SK-N-SH (cell line): ENCODE measurements around the gene NDFIP1. TPM values are rescaled to one million over a fixed set of nuclear protein-coding genes. Genes with fewer than 3 reads are reported as not detected.

ENCODE experiments used
- CTCF ChIA-PET: fragments of 300-600, 350-600 bp; formaldehyde crosslinking; extraction: SDS; loops from one replicate; lab custom pipeline; 2021; lab: Yijun Ruan, JAX
- POLR2A ChIA-PET: fragments of 350-600 bp; sonication (Branson Sonifier 250); formaldehyde crosslinking; extraction: SDS; loops from one replicate; lab custom pipeline; 2020; ENCODE audit warnings: antibody characterized with exemption, inconsistent platforms; lab: Yijun Ruan, JAX
- DNase-seq: peaks from one replicate; pipeline ENCODE4 v3.0.0; 2012
- H2AFZ ChIP-seq: fragments of 200-600 bp; sonication (generic); 2 replicates; pipeline ENCODE4 v1.8.1; 2016; ENCODE audit warnings: antibody characterized with exemption, mild to moderate bottlenecking, low read depth
- H3F3A ChIP-seq: fragments of 200-600 bp; sonication (generic); replicated peaks from 2 replicates; pipeline ENCODE3; 2016; ENCODE audit warnings: antibody characterized with exemption, mild to moderate bottlenecking; ENCODE audit not compliant: insufficient read depth
- H3K27ac ChIP-seq, 2 experiments: fragments of 200-500 bp in 1 of 2; fragments of 200-600 bp in 1 of 2; sonication (Bioruptor generic) in 1 of 2; sonication (generic), shearing (Covaris generic) in 1 of 2; 2 replicates each; pipeline versions ENCODE4 v1.5.1 to v1.6.1; 2014 to 2016; ENCODE audit warnings: low read depth in 2 of 2, inconsistent platforms in 1 of 2, low read length in 1 of 2, mild to moderate bottlenecking in 1 of 2, mixed read lengths in 1 of 2
- H3K27me3 ChIP-seq: fragments of 200-600 bp; sonication (generic), shearing (Covaris generic); 2 replicates; pipeline ENCODE4 v1.6.1; 2016; ENCODE audit warnings: mixed run types; ENCODE audit not compliant: insufficient read depth
- H3K36me3 ChIP-seq, 2 experiments: fragments of 200-500 bp in 1 of 2; fragments of 200-600 bp in 1 of 2; sonication (Bioruptor generic) in 1 of 2; sonication (generic) in 1 of 2; replicated peaks in 1 of 2; 2 replicates each; pipeline versions ENCODE3 to v1.5.1; 2014 to 2016; ENCODE audit warnings: low read length in 1 of 2, mild to moderate bottlenecking in 1 of 2; ENCODE audit not compliant: insufficient read depth in 2 of 2, control insufficient read depth in 1 of 2
- H3K4me1 ChIP-seq, 2 experiments: fragments of 200-500 bp in 1 of 2; fragments of 200-600 bp in 1 of 2; sonication (Bioruptor generic) in 1 of 2; sonication (generic), shearing (Covaris generic) in 1 of 2; 2 replicates each; pipeline versions ENCODE4 v1.5.1 to v1.6.1; 2014 to 2016; ENCODE audit warnings: low read depth in 1 of 2, low read length in 1 of 2, mixed run types in 1 of 2; ENCODE audit not compliant: insufficient read depth in 2 of 2, control insufficient read depth in 1 of 2
- H3K4me2 ChIP-seq: fragments of 200-600 bp; sonication (generic), shearing (Covaris generic); 2 replicates; pipeline ENCODE4 v1.6.1; 2017; ENCODE audit warnings: mixed run types
- H3K4me3 ChIP-seq, 2 experiments: fragments of 200-500 bp in 1 of 2; fragments of 200-600 bp in 1 of 2; sonication (Bioruptor generic) in 1 of 2; sonication (generic), shearing (Covaris generic) in 1 of 2; 2 replicates each; pipeline versions ENCODE4 v1.5.1 to v1.8.1; 2014 to 2016; ENCODE audit warnings: low read depth in 2 of 2, inconsistent platforms in 1 of 2, low read length in 1 of 2, mild to moderate bottlenecking in 1 of 2, mixed read lengths in 1 of 2, moderate library complexity in 1 of 2
- H3K79me2 ChIP-seq: fragments of 200-600 bp; sonication (generic); 2 replicates; pipeline ENCODE4 v1.8.1; 2017; ENCODE audit warnings: mild to moderate bottlenecking; ENCODE audit not compliant: insufficient read depth
- H3K9ac ChIP-seq: fragments of 200-600 bp; sonication (generic); 2 replicates; pipeline ENCODE4 v1.6.1; 2017; ENCODE audit warnings: mixed run types
- H3K9me2 ChIP-seq: fragments of 200-600 bp; sonication (generic); 2 replicates; pipeline ENCODE4 v1.6.1; 2017; ENCODE audit warnings: mixed run types
- H3K9me3 ChIP-seq: fragments of 200-600 bp; sonication (generic); 2 replicates; pipeline ENCODE4 v1.6.1; 2017; ENCODE audit warnings: mixed run types, mild to moderate bottlenecking, moderate library complexity
- H4K20me1 ChIP-seq: fragments of 200-600 bp; sonication (generic); 2 replicates; pipeline ENCODE4 v1.6.1; 2017; ENCODE audit warnings: mild to moderate bottlenecking, mixed run types; ENCODE audit not compliant: insufficient read depth
- CHD2 ChIP-seq: fragments of 150-350 bp; IDR thresholded peaks from 2 replicates; pipeline ENCODE4 v1.6.1; 2018; ENCODE audit warnings: low read length; ENCODE audit not compliant: partially characterized antibody
- EP300 ChIP-seq, 2 experiments: IDR thresholded peaks; 2 replicates each; pipeline versions ENCODE4 v1.4.0 to v1.6.1; 2012; ENCODE audit warnings: borderline replicate concordance in 1 of 2, low read depth in 1 of 2, low read length in 1 of 2
- EZH2phosphoT487 ChIP-seq: fragments of 200-600 bp; sonication (generic); IDR thresholded peaks from 2 replicates; pipeline ENCODE4 v1.6.1; 2017; ENCODE audit warnings: low read depth, mixed run types, mild to moderate bottlenecking, antibody characterized with exemption, moderate library complexity, borderline replicate concordance
- FOSL2 ChIP-seq: IDR thresholded peaks from 2 replicates; pipeline ENCODE4 v1.4.0; 2012; ENCODE audit warnings: low read depth, mild to moderate bottlenecking, moderate library complexity, borderline replicate concordance
- FOXJ3 ChIP-seq: sonication (generic); formaldehyde crosslinking; IDR thresholded peaks from 2 replicates; pipeline ENCODE4 v1.5.1; 2020; ENCODE audit warnings: mild to moderate bottlenecking, missing genetic modification reagents
- FOXM1 ChIP-seq: IDR thresholded peaks from 2 replicates; pipeline ENCODE4 v1.4.0; 2012; ENCODE audit warnings: low read depth, mild to moderate bottlenecking
- GABPA ChIP-seq: IDR thresholded peaks from 2 replicates; pipeline ENCODE4 v1.4.0; 2012; ENCODE audit warnings: low read depth, mild to moderate bottlenecking
- GATA2 ChIP-seq: sonication (generic); formaldehyde crosslinking; IDR thresholded peaks from 2 replicates; pipeline ENCODE4 v1.5.0; 2020; ENCODE audit warnings: mild to moderate bottlenecking, missing genetic modification reagents
- JUND ChIP-seq: IDR thresholded peaks from 2 replicates; pipeline ENCODE4 v1.4.0; 2012
- MEF2A ChIP-seq: IDR thresholded peaks from 2 replicates; pipeline ENCODE4 v1.4.0; 2012; ENCODE audit warnings: low read depth, borderline replicate concordance
- MXI1 ChIP-seq: IDR thresholded peaks from 2 replicates; pipeline ENCODE4 v1.6.1; 2012; ENCODE audit warnings: mild to moderate bottlenecking, low read depth, low read length, improper control_type of control experiment
- NFIC ChIP-seq: IDR thresholded peaks from 2 replicates; pipeline ENCODE4 v1.4.0; 2012; ENCODE audit warnings: borderline replicate concordance
- NRF1 ChIP-seq: IDR thresholded peaks from 2 replicates; pipeline ENCODE4 v1.6.1; 2012; ENCODE audit warnings: low read depth, mild to moderate bottlenecking, low read length
- POLR2AphosphoS5 ChIP-seq: IDR thresholded peaks from 2 replicates; pipeline ENCODE4 v1.6.1; 2012; ENCODE audit warnings: low read depth, low read length
- RAD21 ChIP-seq: IDR thresholded peaks from 2 replicates; pipeline ENCODE4 v1.6.1; 2012; ENCODE audit warnings: mild to moderate bottlenecking, low read length
- RCOR1 ChIP-seq: fragments of 150-350 bp; IDR thresholded peaks from 2 replicates; pipeline ENCODE4 v1.6.1; 2017; ENCODE audit warnings: antibody characterized with exemption, low read length
- RFX5 ChIP-seq: IDR thresholded peaks from 2 replicates; pipeline ENCODE4 v1.6.1; 2012; ENCODE audit warnings: mild to moderate bottlenecking, improper control_type of control experiment, low read length
- RXRA ChIP-seq: IDR thresholded peaks from 2 replicates; pipeline ENCODE4 v1.4.0; 2012; ENCODE audit warnings: low read depth, mild to moderate bottlenecking, borderline replicate concordance
- SIN3A ChIP-seq: IDR thresholded peaks from 2 replicates; pipeline ENCODE4 v1.6.1; 2012; ENCODE audit warnings: low read depth, mild to moderate bottlenecking, low read length, moderate library complexity, borderline replicate concordance
- SMC3 ChIP-seq: IDR thresholded peaks from 2 replicates; pipeline ENCODE4 v1.6.1; 2012; ENCODE audit warnings: low read depth, low read length, improper control_type of control experiment
- TAF1 ChIP-seq: IDR thresholded peaks from 2 replicates; pipeline ENCODE4 v1.6.1; 2012; ENCODE audit warnings: low read depth, mild to moderate bottlenecking, low read length, moderate library complexity, borderline replicate concordance
- TCF12 ChIP-seq: IDR thresholded peaks from 2 replicates; pipeline ENCODE4 v1.4.0; 2012
- TEAD4 ChIP-seq: IDR thresholded peaks from 2 replicates; pipeline ENCODE4 v1.4.0; 2012; ENCODE audit warnings: mild to moderate bottlenecking, borderline replicate concordance; ENCODE audit not compliant: insufficient read depth
- WGBS: methylation state at CpG from one replicate; pipeline ENCODE4 v1.1.6; 2017; ENCODE audit warnings: low lambda C conversion rate; 5-methylcytosine and 5-hydroxymethylcytosine counted together
- polyA plus RNA-seq, 3 experiments: library from polyadenylated mRNA; depleted of rRNA; stranded (reverse); fragments of >200 nt; gene quantifications; 2 replicates each; pipeline ENCODE4 v1.2.3, GENCODE V29; 2012
- TF ChIP-seq, protein P1 (sequence below): fragments of 200-600 bp; sonication (generic); IDR thresholded peaks from 2 replicates; pipeline ENCODE4 v1.6.1; 2017; ENCODE audit warnings: antibody characterized with exemption, mild to moderate bottlenecking, moderate library complexity
- TF ChIP-seq, protein P2 (sequence below): IDR thresholded peaks from 2 replicates; pipeline ENCODE4 v1.4.0; 2012; ENCODE audit warnings: low read depth, borderline replicate concordance
- TF ChIP-seq, protein P3 (sequence below): IDR thresholded peaks from 2 replicates; pipeline ENCODE4; 2012
- TF ChIP-seq, protein P4 (sequence below): fragments of 150-350 bp; IDR thresholded peaks from 2 replicates; pipeline ENCODE4 v1.6.1; 2016; ENCODE audit warnings: mild to moderate bottlenecking, low read depth, low read length
- TF ChIP-seq, protein P5 (sequence below): IDR thresholded peaks from 2 replicates; pipeline ENCODE4 v1.4.0; 2012; ENCODE audit warnings: low read depth, borderline replicate concordance

Gene NDFIP1
- polyA plus RNA-seq, 1 of the 3 experiments (the other 2 are of a cell fraction) = 40.0 TPM

DNA sequence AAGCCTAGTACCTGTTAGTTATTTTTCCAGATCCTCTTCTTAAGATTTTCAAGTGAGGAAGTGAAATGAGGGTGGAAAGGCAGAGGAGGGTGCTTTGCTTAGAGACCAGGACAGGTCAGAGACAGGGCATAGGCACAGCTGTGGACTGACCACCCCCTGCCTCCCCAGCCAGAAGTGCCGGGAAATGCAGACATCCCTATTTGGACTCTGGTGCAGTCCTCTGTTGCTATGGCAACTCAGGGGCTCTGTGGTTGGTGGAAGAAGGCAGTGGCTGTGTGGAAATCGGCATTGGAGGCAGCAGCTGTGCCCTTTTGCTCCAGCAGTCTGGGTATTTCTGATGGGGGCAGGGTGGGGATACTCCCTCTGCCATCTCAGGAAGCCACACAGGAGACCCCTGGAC is 43.3 kb upstream of the NDFIP1 start:
- H2AFZ ChIP-seq = no peak overlapping the region
- H3K27ac ChIP-seq = peak overlapping the region in 1 of 2 experiments; percentile 98; a peak in 2 of 4 replicates
- CTCF ChIA-PET = interaction anchor here (1.2 to 4.9 kb wide), 4 partner anchors 52 to 181 kb away, joined by 3 to 35 read pairs (median 4); partner anchors contain the start of gene GNPDA1
- H3K9me3 ChIP-seq = no peaks in the 10 kb centered on the region
- peaks cover 15 to 41% of the 10 kb centered on the region in 2 experiments for H3K4me1 ChIP-seq
- no peaks in the 10 kb centered on the region for H3K9me2 ChIP-seq
- H3F3A ChIP-seq = peaks cover 6% of the 10 kb centered on the region
- H3K9ac ChIP-seq = no peak overlapping the region
- DNase-seq = peak; percentile 78
- H3K27me3 ChIP-seq = no peaks in the 10 kb centered on the region
- H3K79me2 ChIP-seq = no peaks in the 10 kb centered on the region
- no peaks in the 10 kb centered on the region for H3K36me3 ChIP-seq
- no peak overlapping the region for H3K4me2 ChIP-seq
- POLR2A ChIA-PET = interaction anchor here (1.4 kb wide), 1 partner anchor 45 kb away, joined by 3 read pairs; no protein-coding TSS in a partner anchor
- no peak overlapping the region for H3K4me3 ChIP-seq
- WGBS = 28% methylated on average over 2 of the region's 2 CpGs
- TF ChIP-seq GATA2 (CRISPR knock-in tag) (no peak), RFX5 (peak; percentile 89), EP300 (IDR thresholded peaks at IDR 0.05; ENCODE audit: borderline replicate concordance in 1 of 2, low read depth in 1 of 2, low read length in 1 of 2) (peak in 1 of 2 experiments; percentile 74; a peak in 2 of 4 replicates), RXRA (no peak), SMC3 (no peak), FOXJ3 (CRISPR knock-in tag) (no peak), MXI1 (peak; percentile 54; the same call in 1 of the 2 replicates), GABPA (no peak), RAD21 (peak; percentile 27), FOXM1 (no peak), NFIC (no peak), SIN3A (no peak), TEAD4 (no peak), EZH2phosphoT487 (no peak), TCF12 (no peak), NRF1 (no peak), POLR2AphosphoS5 (no peak), JUND (no peak), FOSL2 (no peak), RCOR1 (0 out of 2 replicates have a peak, but pooled peaks have one; percentile 28), TAF1 (no peak), CHD2 (no peak), MEF2A (no peak)
- TF ChIP-seq, protein P1, sequence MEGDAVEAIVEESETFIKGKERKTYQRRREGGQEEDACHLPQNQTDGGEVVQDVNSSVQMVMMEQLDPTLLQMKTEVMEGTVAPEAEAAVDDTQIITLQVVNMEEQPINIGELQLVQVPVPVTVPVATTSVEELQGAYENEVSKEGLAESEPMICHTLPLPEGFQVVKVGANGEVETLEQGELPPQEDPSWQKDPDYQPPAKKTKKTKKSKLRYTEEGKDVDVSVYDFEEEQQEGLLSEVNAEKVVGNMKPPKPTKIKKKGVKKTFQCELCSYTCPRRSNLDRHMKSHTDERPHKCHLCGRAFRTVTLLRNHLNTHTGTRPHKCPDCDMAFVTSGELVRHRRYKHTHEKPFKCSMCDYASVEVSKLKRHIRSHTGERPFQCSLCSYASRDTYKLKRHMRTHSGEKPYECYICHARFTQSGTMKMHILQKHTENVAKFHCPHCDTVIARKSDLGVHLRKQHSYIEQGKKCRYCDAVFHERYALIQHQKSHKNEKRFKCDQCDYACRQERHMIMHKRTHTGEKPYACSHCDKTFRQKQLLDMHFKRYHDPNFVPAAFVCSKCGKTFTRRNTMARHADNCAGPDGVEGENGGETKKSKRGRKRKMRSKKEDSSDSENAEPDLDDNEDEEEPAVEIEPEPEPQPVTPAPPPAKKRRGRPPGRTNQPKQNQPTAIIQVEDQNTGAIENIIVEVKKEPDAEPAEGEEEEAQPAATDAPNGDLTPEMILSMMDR = no peak
- TF ChIP-seq, protein P2, sequence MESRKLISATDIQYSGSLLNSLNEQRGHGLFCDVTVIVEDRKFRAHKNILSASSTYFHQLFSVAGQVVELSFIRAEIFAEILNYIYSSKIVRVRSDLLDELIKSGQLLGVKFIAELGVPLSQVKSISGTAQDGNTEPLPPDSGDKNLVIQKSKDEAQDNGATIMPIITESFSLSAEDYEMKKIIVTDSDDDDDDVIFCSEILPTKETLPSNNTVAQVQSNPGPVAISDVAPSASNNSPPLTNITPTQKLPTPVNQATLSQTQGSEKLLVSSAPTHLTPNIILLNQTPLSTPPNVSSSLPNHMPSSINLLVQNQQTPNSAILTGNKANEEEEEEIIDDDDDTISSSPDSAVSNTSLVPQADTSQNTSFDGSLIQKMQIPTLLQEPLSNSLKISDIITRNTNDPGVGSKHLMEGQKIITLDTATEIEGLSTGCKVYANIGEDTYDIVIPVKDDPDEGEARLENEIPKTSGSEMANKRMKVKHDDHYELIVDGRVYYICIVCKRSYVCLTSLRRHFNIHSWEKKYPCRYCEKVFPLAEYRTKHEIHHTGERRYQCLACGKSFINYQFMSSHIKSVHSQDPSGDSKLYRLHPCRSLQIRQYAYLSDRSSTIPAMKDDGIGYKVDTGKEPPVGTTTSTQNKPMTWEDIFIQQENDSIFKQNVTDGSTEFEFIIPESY = no peak
- TF ChIP-seq, protein P3, sequence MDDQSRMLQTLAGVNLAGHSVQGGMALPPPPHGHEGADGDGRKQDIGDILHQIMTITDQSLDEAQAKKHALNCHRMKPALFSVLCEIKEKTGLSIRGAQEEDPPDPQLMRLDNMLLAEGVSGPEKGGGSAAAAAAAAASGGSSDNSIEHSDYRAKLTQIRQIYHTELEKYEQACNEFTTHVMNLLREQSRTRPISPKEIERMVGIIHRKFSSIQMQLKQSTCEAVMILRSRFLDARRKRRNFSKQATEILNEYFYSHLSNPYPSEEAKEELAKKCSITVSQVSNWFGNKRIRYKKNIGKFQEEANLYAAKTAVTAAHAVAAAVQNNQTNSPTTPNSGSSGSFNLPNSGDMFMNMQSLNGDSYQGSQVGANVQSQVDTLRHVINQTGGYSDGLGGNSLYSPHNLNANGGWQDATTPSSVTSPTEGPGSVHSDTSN = no peak
- TF ChIP-seq, protein P4, sequence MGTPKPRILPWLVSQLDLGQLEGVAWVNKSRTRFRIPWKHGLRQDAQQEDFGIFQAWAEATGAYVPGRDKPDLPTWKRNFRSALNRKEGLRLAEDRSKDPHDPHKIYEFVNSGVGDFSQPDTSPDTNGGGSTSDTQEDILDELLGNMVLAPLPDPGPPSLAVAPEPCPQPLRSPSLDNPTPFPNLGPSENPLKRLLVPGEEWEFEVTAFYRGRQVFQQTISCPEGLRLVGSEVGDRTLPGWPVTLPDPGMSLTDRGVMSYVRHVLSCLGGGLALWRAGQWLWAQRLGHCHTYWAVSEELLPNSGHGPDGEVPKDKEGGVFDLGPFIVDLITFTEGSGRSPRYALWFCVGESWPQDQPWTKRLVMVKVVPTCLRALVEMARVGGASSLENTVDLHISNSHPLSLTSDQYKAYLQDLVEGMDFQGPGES = no peak
- TF ChIP-seq, protein P5, sequence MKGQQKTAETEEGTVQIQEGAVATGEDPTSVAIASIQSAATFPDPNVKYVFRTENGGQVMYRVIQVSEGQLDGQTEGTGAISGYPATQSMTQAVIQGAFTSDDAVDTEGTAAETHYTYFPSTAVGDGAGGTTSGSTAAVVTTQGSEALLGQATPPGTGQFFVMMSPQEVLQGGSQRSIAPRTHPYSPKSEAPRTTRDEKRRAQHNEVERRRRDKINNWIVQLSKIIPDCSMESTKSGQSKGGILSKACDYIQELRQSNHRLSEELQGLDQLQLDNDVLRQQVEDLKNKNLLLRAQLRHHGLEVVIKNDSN = no peak
- TF ChIP-seq, all 33 proteins: peak for 5
- H4K20me1 ChIP-seq = no peaks in the 10 kb centered on the region
